MG63 (cell line): ENCODE data around the gene RAB39B. TPM values are rescaled to one million over a fixed set of nuclear protein-coding genes. Genes with fewer than 3 reads are reported as not detected.
"Not testable (repeated sequence)": the region's sequence is repeated elsewhere in the genome, so short reads cannot be mapped to it uniquely, and the experiment has no call there.

ENCODE experiments used
- DNase-seq: peaks from one replicate; pipeline ENCODE4 v3.0.0-alpha.2; 2020
- H3K27me3 ChIP-seq: fragments of 250-450 bp; sonication (Bioruptor Pico); 2 replicates; pipeline ENCODE4 v1.5.1; 2020; ENCODE audit warnings: mild to moderate bottlenecking, moderate library complexity
- H3K36me3 ChIP-seq: fragments of 250-450 bp; sonication (Bioruptor Pico); 2 replicates; pipeline ENCODE4 v1.5.1; 2020; ENCODE audit warnings: mild to moderate bottlenecking, moderate library complexity
- H3K4me3 ChIP-seq: fragments of 250-450 bp; sonication (Bioruptor Pico); 2 replicates; pipeline ENCODE4 v1.5.1; 2020; ENCODE audit warnings: mild to moderate bottlenecking, moderate library complexity
- H3K9me3 ChIP-seq: fragments of 250-450 bp; sonication (Bioruptor Pico); 2 replicates; pipeline ENCODE4 v1.5.1; 2020; ENCODE audit warnings: mild to moderate bottlenecking, moderate library complexity
- total RNA-seq: library from RNA; depleted of rRNA; stranded (reverse); fragments of >200 nt; shearing (Covaris generic); gene quantifications from 2 replicates; pipeline ENCODE4 v1.2.3, GENCODE V29; 2014; ENCODE audit warnings: low replicate concordance; rRNA removed

The RAB39B gene, protein sequence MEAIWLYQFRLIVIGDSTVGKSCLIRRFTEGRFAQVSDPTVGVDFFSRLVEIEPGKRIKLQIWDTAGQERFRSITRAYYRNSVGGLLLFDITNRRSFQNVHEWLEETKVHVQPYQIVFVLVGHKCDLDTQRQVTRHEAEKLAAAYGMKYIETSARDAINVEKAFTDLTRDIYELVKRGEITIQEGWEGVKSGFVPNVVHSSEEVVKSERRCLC
- 1.6 and 1.7 TPM in 2 replicates for total RNA-seq

DNA sequence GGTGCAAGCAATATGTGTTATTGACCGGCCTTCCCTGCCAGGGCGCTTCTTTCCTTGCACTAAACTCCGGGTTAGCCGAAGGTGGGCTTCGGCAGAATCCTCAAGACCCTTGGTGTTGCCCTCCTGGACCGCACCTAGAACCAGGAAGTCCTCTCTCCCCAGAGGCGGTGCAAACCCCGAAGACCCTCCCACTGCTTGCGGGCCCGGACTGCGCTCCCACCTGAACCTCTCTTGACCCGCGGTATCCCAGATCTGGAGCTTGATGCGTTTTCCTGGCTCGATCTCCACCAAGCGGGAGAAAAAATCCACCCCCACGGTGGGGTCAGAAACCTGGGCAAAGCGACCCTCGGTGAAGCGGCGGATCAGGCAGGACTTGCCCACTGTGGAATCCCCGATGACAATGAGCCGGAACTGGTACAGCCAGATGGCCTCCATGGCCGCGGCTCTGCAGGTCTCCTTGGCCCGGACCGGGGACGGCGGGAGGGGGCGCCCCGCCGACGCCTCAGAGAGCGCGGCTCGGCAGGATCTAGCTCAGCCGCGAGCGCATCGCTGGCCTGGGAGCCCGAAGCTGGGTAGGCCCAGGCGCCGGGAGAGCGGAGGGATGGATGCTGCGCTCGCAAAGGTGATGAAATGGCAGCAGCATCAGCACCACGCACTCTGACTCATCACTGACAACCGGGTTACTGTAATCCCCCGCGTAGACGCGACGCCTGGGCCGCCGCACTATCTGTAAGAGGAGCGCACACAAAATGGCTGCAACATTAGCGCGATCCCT is at the start of gene RAB39B:
RAB39B (minus strand) TSS at position 638 of the 775 bp plus-strand sequence; CDS start at position 435, 203 bp downstream.
- Histone ChIP-seq H3K36me3 (no peaks in the 10 kb centered on the region), H3K27me3 (no peaks in the 10 kb centered on the region), H3K9me3 (no peaks in the 10 kb centered on the region), H3K4me3 (peak within 1 kb of the TSS; percentile 50)
- DNase-seq, result peak; percentile 68

DNA sequence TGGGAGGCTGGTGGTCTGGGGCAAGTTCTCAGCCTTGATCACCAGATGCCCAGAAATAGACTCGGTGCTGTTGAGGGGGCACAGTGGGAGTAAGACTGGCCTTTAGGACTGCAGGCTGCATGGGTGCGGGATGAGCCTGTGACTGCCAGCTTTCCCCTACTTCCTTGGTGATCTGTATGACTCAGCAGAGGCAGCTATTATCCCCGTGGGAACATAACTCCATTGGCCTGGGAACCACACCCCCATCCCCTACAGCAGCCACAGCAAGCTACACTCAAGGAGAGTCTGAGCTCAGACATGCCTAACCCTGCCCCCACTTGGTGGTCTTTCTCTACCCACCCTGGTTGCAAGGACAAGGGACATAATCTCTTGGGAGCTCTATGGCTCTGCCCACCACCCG is 49.5 kb upstream of the RAB39B start:
- no peaks in the 10 kb centered on the region for H3K36me3 ChIP-seq
- no peaks in the 10 kb centered on the region for H3K27me3 ChIP-seq
- no peak for DNase-seq
- no peak overlapping the region for H3K4me3 ChIP-seq
- no peaks in the 10 kb centered on the region for H3K9me3 ChIP-seq

DNA sequence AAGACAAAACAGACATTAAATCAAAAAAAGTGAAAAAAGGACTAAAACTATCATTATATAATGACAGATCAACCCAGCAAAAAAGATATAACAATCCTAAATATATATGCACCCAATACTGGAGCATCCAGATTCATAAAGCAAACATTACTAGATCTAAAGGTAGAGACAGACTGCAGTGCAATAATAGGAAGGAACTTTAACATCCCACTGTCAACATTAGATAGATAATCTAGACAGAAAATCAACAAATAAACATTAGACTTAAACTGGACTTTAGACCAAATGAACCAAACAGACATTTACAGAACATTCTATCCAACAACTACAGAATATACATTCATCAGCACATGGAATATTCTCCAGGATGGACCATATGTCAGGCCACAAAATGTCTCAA is 29.5 kb upstream of the RAB39B start:
- no peaks in the 10 kb centered on the region for H3K36me3 ChIP-seq
- no peaks in the 10 kb centered on the region for H3K27me3 ChIP-seq
- no peak for DNase-seq
- no peaks in the 10 kb centered on the region for H3K9me3 ChIP-seq
- H3K4me3 ChIP-seq, result no peak overlapping the region

DNA sequence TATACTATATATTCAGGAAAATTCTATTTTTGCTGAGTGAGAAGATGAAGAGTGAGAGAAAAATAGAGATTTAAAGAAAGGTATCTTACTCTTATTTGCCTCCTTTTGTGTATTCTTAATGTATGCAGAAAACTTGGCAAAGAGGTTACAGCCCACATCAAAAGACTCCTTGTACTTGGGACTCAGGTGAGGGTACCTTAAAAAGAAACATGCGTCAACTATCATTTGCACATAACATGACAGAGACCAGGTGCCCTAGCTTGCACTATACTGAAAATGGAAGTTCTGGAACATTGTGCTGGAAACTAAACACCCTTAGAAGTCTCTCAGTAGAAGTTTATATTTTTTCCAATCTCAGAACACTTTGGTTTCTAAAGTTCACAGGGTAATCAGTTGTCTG is 15.6 kb upstream of the RAB39B start:
- no peak for DNase-seq
- no peaks in the 10 kb centered on the region for H3K36me3 ChIP-seq
- H3K4me3 ChIP-seq, result no peak overlapping the region
- H3K27me3 ChIP-seq, result no peaks in the 10 kb centered on the region
- no peaks in the 10 kb centered on the region for H3K9me3 ChIP-seq

DNA sequence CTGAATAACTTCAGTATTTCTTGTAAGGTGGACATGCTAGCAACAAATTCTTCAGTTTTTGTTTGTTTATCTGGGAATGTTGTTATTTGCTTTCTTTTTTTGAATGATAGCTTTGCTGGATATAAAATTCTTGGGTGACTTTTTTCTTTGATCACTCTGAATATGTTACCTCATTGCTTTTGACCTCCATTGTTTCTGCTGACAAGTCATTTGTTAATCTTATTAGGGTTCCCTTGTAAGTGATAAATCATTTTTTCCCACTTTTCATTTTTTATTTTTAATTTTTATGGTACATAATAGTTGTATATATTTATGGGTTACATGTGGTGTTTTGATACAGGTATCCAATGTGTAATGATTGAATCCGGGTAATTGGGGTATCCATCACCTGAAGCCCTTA is 6.7 kb upstream of the RAB39B start:
- no peak for DNase-seq
- Histone ChIP-seq H3K36me3 (no peaks in the 10 kb centered on the region), H3K9me3 (no peaks in the 10 kb centered on the region), H3K4me3 (no peak overlapping the region), H3K27me3 (no peaks in the 10 kb centered on the region)

DNA sequence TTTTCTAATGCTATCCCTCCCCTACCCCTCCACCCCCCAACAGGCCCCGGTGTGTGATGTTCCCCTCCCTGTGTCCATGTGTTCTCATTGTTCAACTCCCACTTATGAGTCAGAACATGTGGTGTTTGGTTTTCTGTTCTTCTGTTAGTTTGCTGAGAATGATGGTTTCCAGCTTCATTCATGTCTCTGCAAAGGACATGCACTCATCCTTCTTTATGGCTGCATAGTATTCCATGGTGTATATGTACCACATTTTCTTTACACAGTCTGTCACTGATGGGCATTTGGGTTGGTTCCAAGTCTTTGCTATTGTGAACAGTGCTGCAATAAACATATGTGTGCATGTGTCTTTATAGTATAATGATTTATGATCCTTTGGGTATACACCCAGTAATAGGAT is 3.7 kb upstream of the RAB39B start:
- not testable (repeated sequence) for DNase-seq, H3K4me3 ChIP-seq, H3K36me3 ChIP-seq, H3K27me3 ChIP-seq, H3K9me3 ChIP-seq

DNA sequence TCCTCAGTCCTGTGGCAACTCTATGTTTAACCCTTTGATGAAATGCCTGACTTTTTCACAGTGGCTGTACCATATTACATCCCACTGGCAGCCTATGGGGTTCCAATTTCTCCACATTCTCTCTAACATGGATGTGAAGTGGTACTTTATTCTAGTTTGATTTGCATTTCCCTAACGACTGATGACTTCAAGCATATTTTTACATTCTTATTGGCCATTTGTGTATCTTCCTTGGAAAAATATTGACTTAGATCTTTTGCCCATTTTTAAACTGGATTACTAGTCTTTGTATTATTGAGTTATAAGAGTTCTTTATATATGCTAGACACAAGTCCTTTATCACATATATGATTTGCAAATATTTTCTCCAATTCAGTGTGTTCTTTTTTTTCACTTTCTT is 2.1 kb upstream of the RAB39B start:
- H3K9me3 ChIP-seq, result no peaks in the 10 kb centered on the region
- H3K27me3 ChIP-seq, result no peaks in the 10 kb centered on the region
- no peaks in the 10 kb centered on the region for H3K36me3 ChIP-seq
- DNase-seq, result no peak
- no peak overlapping the region for H3K4me3 ChIP-seq

DNA sequence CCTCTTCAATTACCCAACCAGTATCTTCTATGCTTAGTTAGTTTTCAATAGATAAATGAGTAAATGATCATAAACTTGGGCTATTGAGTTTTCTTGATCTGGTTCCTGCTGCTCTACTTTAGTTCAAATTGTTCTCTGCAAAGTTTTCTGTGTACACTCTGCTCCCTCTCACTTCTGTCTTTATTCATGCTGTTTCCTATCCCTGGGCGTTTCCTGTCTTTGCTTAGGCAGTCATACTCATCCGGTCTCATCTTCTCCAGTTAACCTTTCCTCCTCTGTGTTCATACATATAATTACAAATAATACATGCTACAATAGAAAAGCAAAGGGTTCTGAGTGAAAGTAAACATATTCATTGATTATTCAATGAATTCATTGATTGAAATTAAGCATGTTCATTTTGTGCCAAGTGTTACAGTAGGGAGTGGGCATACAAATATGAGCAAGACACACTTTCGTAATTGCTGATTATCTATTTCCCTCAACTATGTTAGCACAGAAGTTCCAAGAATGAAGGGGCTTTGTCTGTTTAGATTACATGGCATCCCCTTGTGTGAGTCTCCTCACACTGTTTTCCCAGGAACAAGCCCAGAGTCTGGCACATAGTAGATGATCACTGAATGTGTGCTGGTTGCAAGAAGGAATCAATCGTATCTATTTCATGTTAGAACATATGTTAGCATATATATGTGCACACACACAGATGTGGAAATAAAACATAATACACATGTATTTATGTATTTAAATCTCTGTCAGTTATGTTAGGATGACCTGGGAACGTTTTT is 1.1 kb downstream of the RAB39B start:
- no peaks in the 10 kb centered on the region for H3K9me3 ChIP-seq
- H3K36me3 ChIP-seq, result no peaks in the 10 kb centered on the region
- peak overlapping the region; percentile 50 for H3K4me3 ChIP-seq
- H3K27me3 ChIP-seq, result no peaks in the 10 kb centered on the region
- no peak for DNase-seq

DNA sequence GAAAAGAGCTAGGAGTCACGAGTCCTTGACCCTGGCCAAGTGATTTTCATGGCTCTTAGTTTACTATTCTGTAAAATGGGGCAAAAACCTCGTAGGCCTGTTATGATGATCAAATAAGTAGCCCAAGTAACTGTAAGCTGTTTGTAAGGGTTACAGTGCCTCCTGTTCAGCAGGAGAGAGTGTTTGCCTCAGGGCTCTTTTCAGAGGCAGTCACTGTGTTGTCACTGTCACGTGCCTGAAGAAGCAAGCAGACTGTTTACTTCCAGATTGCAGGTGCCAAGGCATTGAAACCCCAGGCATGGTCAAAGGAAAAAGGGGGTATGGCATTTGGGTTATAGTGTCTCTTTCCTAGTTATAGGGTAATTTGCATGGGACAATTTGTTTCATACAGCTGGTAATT is 4.5 kb downstream of the RAB39B start:
- DNase-seq, result no peak
- Histone ChIP-seq H3K4me3 (no peak overlapping the region), H3K27me3 (no peaks in the 10 kb centered on the region), H3K9me3 (no peaks in the 10 kb centered on the region), H3K36me3 (no peaks in the 10 kb centered on the region)

DNA sequence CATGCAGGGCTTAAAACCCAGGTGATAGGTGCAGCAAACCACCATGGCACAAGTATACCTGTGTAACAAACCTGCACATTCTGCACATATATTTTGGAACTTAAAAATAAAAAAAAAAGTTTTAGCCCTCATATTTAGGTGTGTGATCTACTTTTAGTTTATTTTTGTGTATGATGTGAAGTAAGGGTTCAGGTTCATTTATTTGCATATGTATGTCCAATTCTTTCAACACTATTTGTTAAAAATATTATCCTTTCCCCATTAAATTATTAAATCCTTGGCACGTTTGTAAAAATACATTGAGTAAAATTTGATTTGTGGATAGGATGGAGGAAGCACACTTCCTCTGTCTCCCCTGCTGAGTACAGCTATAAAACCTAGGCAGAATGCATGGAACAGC is 12.9 kb downstream of the RAB39B start:
- Histone ChIP-seq H3K27me3 (no peaks in the 10 kb centered on the region), H3K9me3 (no peaks in the 10 kb centered on the region), H3K36me3 (no peaks in the 10 kb centered on the region), H3K4me3 (no peak overlapping the region)
- DNase-seq, result no peak

DNA sequence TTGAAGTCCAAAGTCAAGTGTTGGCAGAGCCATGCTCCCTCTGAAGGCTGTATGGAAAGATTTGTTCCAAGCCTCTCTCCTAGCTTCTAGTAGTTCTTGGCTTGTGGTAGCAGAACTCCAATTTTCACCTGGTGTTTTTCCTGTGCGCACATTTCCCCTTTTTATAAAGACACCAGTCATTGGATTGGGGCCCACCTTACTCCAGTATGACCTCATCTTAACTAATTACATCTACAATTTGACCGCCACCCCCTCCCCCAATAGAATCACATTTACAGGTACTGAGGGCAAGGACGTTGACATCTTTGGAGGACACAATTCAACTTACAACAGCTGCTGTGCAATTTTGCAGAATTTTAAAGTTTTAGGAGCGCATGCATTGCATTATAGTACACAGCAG is 16.8 kb downstream of the RAB39B start:
- DNase-seq, result no peak
- Histone ChIP-seq H3K4me3 (no peak overlapping the region), H3K36me3 (no peaks in the 10 kb centered on the region), H3K9me3 (no peaks in the 10 kb centered on the region), H3K27me3 (no peaks in the 10 kb centered on the region)

DNA sequence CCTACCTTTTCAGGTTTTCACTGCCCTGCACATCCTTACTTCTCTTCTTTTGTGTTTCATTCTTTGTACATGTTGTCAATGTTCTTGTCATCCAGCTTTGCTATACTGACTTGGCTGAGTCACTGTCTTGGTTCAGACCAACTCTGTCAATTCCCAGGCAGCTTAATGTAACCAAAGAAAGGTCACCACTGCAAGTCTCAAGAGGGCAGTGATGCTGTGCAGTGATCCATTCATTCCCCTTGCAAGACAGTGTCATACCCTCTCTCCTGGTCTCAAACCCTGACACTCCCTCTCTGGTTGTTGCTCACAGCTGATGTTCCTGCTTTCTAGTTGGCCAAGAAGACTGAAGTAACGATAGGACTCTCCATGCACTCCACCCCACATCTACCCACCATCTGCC is 17.5 kb downstream of the RAB39B start:
- H3K9me3 ChIP-seq, result no peaks in the 10 kb centered on the region
- no peaks in the 10 kb centered on the region for H3K27me3 ChIP-seq
- no peak overlapping the region for H3K4me3 ChIP-seq
- no peak for DNase-seq
- no peaks in the 10 kb centered on the region for H3K36me3 ChIP-seq

DNA sequence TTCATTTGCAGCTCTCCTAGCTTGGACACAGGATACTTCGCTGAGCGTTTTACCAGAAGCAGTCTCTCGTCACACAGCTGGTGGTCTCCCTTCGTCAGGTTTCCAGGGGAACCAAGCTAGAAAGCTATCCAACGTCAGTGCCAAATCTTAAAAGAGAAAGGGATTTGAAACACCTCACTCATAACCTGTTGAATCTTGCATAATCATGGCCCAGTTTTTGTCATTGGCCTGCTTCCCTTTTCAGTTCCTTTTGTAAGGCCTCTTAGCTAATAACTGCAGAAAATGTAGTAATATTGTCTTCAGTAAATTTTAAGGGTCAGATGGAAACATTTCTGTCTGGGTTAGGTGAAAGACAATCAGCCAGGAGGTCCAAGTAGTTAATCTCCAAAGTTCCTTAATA is 22.0 kb downstream of the RAB39B start:
- peaks cover 7% of the 10 kb centered on the region for H3K36me3 ChIP-seq
- H3K4me3 ChIP-seq, result no peak overlapping the region
- DNase-seq, result no peak
- H3K27me3 ChIP-seq, result no peaks in the 10 kb centered on the region
- H3K9me3 ChIP-seq, result no peaks in the 10 kb centered on the region

DNA sequence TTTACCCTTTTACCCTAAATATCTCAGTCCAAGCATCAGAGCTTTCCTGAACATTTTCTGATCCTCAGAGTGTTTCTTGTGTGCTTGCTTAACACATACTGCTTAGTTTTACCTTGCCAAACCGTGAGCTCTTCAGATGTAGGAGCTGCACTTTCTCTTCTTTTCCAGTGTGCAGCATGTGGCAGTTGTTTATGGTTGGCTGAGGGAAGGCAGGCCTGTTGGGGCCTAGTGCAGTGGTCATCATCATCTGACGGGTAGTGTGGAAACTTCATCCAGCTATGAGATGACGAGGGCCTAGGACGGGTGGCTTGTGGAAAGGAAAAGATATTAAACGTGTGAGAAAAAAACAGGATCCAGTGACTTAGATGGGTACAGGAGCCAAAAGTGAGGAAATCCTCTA is 26.6 kb downstream of the RAB39B start:
- H3K4me3 ChIP-seq, result no peak overlapping the region
- H3K36me3 ChIP-seq, result peaks cover 14% of the 10 kb centered on the region
- no peaks in the 10 kb centered on the region for H3K9me3 ChIP-seq
- H3K27me3 ChIP-seq, result no peaks in the 10 kb centered on the region
- DNase-seq, result no peak

DNA sequence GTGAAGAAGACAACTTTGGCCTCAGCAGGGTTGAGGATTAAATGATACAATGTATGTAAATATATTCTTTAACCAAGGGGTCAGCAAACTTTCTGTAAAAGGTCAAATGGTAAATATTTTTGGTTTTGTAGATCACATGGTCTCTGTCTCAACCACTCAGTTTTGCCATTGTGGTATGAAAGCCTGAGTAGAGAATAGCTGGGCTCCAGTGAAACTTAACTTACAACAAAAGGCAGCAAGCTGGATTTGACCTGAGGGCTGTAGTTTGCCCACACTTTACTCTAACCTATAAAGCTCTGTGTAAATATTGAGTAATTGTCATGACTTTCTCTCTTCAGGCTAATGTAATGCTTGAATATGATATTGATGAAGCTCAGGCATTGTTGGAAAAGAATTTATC is 28.4 kb downstream of the RAB39B start:
- no peak for DNase-seq
- Histone ChIP-seq H3K27me3 (no peaks in the 10 kb centered on the region), H3K4me3 (no peak overlapping the region), H3K9me3 (no peaks in the 10 kb centered on the region), H3K36me3 (peaks cover 16% of the 10 kb centered on the region)

DNA sequence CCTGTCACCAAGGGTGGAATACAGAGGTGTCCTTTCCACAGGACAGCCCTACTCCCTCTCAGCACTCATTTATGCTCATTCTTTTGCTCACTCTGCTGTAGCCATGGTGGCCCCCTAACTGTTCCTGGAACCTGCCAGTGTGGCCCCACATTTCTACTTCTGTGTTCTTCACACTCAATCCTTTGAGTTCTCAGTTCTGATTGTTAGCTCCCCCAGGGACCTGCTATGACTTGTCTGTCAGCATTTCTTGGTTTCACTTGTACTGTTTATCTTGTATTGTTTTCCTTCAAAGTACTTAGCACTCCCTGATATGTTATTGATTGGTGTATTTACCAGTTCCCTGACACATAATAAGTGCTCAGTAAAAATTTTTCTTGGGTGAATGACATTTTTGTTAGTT is 33.1 kb downstream of the RAB39B start:
- Histone ChIP-seq H3K36me3 (peaks cover 10% of the 10 kb centered on the region; the same call in 1 of the 2 replicates), H3K27me3 (no peaks in the 10 kb centered on the region)

DNA sequence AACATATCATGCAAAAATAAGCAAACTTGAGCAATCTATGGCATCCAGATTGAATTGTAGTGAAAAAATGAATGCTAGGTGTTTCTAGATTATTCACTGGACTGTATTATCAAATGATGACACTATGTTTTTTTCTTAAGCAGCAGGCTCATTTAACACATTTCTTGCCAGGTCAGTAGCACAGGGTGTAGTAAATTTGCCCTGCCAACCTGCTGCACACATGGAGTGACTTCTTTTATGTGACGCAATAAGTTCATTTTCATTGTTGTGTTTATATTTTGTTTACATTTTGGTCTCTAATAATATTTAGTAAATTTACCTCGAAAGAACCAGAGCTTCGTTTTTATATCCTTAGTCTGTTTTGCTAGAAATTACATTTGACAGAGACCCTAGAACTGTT is 38.5 kb downstream of the RAB39B start:
- no peaks in the 10 kb centered on the region for H3K9me3 ChIP-seq
- no peak overlapping the region for H3K4me3 ChIP-seq
- no peak for DNase-seq
- peaks cover 7% of the 10 kb centered on the region; the same call in 1 of the 2 replicates for H3K36me3 ChIP-seq
- H3K27me3 ChIP-seq, result no peaks in the 10 kb centered on the region

More for the DNA sequence above, 33.1 kb downstream of the RAB39B start:
- Histone ChIP-seq H3K9me3 (no peaks in the 10 kb centered on the region), H3K4me3 (no peak overlapping the region)
- DNase-seq, result no peak
